GM21723 (cell line): Measurements from ENCODE around the gene C1orf146.
"Not testable (repeated sequence)": the region's sequence is repeated elsewhere in the genome, so short reads cannot be mapped to it uniquely, and the experiment has no call there.

Experiments
- ATAC-seq: cut with Tn5 transposase; IDR thresholded peaks from one replicate; pipeline ENCODE4 v1.9.1; 2021; ENCODE audit warnings: mild to moderate bottlenecking, moderate library complexity; ENCODE audit not compliant: unreplicated experiment

The C1orf146 gene

DNA sequence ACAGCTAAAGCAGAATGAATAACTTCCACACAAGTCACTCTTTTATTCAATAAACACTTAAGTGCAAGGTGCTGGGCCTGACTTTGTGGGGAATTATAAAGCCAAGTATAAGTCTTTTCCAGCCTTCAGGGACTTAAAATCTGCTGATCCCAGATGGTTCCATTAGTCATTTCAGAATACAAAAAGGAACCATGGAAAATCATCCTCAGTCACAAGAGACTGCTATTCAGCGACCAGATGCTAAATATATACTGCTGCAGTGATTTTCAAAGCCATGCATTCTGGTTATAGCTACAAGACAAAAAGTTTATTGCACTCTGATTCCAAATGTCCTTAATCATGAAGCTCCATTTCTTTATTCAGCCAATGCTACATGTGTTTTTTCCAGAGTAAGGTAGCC is 55.3 kb downstream of the C1orf146 start:
- no peak for ATAC-seq

DNA sequence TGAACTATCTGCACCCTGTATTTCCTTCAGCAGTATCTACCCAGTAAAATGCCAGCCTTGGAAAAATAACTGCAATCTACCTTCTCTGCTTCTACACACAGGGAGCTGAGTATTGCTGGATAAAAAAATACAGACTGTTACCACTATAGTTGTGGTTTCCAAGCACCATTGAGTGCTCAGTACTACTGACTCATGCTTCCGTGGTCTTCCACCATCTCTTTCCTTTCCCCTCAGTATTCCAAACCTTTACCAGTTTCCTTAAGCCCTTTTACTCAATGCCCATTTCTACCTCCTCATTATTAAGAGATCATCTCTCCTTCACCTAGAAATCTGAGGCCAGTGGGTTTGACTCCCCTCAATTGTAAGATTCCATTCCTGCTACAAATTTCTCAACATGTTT is 57.2 kb downstream of the C1orf146 start:
- no peak for ATAC-seq

DNA sequence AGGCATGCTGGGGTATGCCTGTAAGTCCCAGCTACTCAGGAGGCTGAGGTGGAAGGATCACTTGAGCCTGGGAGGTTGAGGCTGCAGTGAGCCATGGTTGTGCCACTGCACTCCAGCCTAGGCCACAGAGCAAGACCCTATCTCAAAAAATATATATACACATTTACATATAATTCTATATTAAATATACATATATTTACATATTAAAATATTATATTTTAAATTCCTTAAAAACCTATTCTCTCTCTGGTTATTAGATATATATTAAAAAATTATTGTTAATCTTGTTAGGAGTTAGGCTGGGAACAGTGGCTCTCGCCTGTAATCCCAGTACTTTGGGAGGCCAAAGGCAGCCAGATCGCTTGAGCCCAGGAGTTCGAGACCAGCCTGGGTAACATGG is 58.4 kb downstream of the C1orf146 start:
- no peak for ATAC-seq

DNA sequence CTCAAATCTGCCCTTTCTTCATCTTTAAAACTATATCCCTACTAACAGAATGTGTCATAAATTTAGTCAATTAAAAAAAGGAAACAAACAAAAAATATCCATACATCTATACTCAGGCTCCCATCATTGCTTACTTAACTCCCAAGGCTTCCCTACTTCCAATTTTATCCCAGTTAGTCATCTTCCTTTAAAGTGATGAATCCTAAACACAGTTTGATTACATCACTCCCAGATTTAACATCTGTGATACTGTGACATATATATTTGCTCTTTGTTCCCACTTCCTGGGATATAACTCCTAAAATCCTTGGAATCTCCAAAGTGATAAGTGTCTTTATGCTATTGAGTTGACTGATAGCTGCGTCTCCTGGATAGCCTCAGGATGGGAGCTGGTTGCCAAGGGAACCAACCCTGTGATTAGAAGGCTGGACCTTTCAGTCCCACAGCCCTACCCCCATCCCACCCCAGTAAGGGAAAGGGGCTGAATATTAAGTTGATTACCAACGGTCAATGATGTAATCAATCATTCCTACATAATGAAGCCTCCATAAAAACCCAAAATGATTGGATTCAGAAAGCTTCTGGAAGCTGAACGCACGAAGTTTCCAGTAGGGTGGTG is 59.5 kb downstream of the C1orf146 start:
- ATAC-seq: no peak

DNA sequence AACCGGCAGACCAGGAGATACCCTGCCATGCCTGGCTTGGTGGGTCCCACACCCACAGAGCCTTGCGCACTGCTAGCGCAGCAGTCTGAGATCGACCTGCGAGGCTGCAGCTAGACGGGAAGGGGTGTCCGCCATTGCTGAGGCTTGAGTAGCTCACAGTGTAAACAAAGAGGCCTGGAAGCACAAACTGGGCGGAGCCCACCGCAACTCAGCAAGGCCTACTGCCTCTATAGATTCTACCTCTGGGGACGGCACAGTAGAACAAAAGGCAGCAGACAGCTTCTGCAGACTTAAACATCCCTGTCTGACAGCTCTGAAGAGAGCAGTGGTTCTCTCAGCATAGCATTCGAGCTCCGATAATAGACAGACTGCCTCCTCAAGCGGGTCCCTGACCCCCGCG is 62.1 kb downstream of the C1orf146 start:
- ATAC-seq: not testable (repeated sequence)

DNA sequence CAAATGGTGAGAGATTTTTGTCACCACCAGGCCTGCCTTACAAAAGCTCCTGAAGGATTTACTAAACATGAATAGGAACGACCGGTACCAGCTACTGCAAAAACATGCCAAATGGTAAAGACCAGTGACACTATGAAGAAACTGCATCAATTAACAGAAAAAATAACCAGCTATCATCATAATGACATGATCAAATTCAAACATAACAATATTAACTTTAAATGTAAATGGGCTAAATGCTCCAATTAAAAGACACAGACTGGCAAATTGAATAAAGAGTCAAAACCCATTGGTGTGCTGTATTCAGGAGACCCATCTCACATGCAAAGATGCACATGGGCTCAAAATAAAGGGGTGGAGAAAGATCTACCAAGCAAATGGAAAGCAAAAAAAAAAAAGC is 63.7 kb downstream of the C1orf146 start:
- ATAC-seq: not testable (repeated sequence)

DNA sequence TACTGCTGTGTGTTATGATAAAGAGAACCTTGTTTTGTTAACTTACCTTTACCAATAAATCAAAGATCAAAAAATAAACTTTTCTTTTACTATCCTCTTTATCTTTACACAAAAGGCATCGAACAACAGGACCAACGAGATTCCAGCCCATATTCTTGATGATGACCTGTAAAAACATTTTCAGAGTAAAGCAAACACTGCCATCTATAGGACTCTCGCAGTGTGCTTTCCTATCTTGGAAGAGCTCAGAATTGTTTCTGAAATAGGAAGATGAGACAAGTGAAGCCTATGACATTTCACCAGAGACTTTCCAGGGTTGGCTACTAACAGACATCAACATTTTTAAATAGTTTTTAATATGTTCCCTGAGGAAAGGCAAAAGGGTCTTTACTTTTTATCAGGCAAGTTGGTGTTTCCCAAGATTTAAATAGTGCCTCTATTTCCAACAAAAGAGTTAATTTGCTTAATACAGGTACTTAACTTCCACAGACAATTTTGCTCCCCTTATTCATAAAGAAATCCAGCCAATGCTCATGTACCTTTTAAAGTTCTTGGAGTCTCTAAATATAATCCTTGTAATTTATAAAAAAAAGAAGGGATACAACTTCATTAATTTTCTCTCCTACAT is 73.8 kb downstream of the C1orf146 start:
- no peak for ATAC-seq
